IMR-90 (cell line): Measurements from ENCODE around the gene PTPRK.

Experiments used
- BHLHE40 ChIP-seq: fragments of 150-350 bp; IDR thresholded peaks from 2 replicates; pipeline ENCODE4 v1.6.1; 2016; ENCODE audit warnings: mild to moderate bottlenecking, low read depth, low read length
- CEBPB ChIP-seq: IDR thresholded peaks from 2 replicates; pipeline ENCODE4 v1.6.1; 2012; ENCODE audit warnings: low read depth, low read length, improper control_type of control experiment
- ELK1 ChIP-seq: fragments of 150-350 bp; IDR thresholded peaks from 2 replicates; pipeline ENCODE4 v1.6.1; 2016; ENCODE audit warnings: low read depth, mild to moderate bottlenecking, low read length, moderate library complexity, borderline replicate concordance
- FOS ChIP-seq: fragments of 150-350 bp; IDR thresholded peaks from 2 replicates; pipeline ENCODE4 v1.6.1; 2016; ENCODE audit warnings: low read depth, low read length
- MAFK ChIP-seq: IDR thresholded peaks from 2 replicates; pipeline ENCODE4 v1.6.1; 2012; ENCODE audit warnings: low read depth, low read length, improper control_type of control experiment
- MAZ ChIP-seq: IDR thresholded peaks from 2 replicates; pipeline ENCODE4 v1.6.1; 2012; ENCODE audit warnings: low read depth, mild to moderate bottlenecking, low read length, improper control_type of control experiment, moderate library complexity, borderline replicate concordance
- MXI1 ChIP-seq: IDR thresholded peaks from 2 replicates; pipeline ENCODE4 v1.6.1; 2012; ENCODE audit warnings: low read depth, mild to moderate bottlenecking, low read length, moderate library complexity, borderline replicate concordance
- NFE2L2 ChIP-seq: fragments of 150-350 bp; IDR thresholded peaks from 2 replicates; pipeline ENCODE4 v1.6.1; 2016; ENCODE audit warnings: low read depth, mild to moderate bottlenecking, low read length
- POLR2A ChIP-seq: IDR thresholded peaks from 2 replicates; pipeline ENCODE4 v1.6.1; 2012; ENCODE audit warnings: mild to moderate bottlenecking, low read depth, low read length
- RAD21 ChIP-seq: IDR thresholded peaks from 2 replicates; pipeline ENCODE4 v1.6.1; 2012; ENCODE audit warnings: low read length, improper control_type of control experiment
- RCOR1 ChIP-seq: IDR thresholded peaks from 2 replicates; pipeline ENCODE4 v1.6.1; 2012; ENCODE audit warnings: mild to moderate bottlenecking, low read length, improper control_type of control experiment; ENCODE audit not compliant: insufficient replicate concordance
- RFX5 ChIP-seq: IDR thresholded peaks from 2 replicates; pipeline ENCODE4 v1.8.0; 2012; ENCODE audit warnings: low read depth, mild to moderate bottlenecking, low read length, moderate library complexity
- SMC3 ChIP-seq: fragments of 150-350 bp; IDR thresholded peaks from 2 replicates; pipeline ENCODE4 v1.6.1; 2016; ENCODE audit warnings: low read depth, mild to moderate bottlenecking, antibody characterized with exemption, low read length, moderate library complexity
- TF ChIP-seq, protein P1 (sequence below): conservative IDR thresholded peaks from 2 replicates; pipeline ENCODE4 v1.5.1; 2012; ENCODE audit warnings: mild to moderate bottlenecking, low read depth, low read length, improper control_type of control experiment

GRCh38 chr6:127949251-127949650, 571.1 kb downstream of the PTPRK start:
- TF ChIP-seq FOS (no peak), POLR2A (no peak), RFX5 (no peak), ELK1 (no peak), SMC3 (no peak), RAD21 (no peak), MAZ (no peak), MXI1 (no peak), MAFK (no peak), BHLHE40 (no peak), RCOR1 (no peak), NFE2L2 (no peak), CEBPB (no peak)
- TF ChIP-seq, protein P1, sequence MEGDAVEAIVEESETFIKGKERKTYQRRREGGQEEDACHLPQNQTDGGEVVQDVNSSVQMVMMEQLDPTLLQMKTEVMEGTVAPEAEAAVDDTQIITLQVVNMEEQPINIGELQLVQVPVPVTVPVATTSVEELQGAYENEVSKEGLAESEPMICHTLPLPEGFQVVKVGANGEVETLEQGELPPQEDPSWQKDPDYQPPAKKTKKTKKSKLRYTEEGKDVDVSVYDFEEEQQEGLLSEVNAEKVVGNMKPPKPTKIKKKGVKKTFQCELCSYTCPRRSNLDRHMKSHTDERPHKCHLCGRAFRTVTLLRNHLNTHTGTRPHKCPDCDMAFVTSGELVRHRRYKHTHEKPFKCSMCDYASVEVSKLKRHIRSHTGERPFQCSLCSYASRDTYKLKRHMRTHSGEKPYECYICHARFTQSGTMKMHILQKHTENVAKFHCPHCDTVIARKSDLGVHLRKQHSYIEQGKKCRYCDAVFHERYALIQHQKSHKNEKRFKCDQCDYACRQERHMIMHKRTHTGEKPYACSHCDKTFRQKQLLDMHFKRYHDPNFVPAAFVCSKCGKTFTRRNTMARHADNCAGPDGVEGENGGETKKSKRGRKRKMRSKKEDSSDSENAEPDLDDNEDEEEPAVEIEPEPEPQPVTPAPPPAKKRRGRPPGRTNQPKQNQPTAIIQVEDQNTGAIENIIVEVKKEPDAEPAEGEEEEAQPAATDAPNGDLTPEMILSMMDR = no peak
